Activated CD8-positive, alpha-beta memory T cell treated with anti-CD3 and anti-CD28 coated beads for 1 hour (primary cell): ENCODE measurements around the gene ITGB3.
"Not testable (repeated sequence)": the region's sequence is repeated elsewhere in the genome, so short reads cannot be mapped to it uniquely, and the experiment has no call there.

Source experiments
- DNase-seq, 2 donors: peaks; one replicate each; pipeline ENCODE4 v3.0.0-alpha.2; 2020; ENCODE audit warnings: low read depth in 1 of 2; ENCODE audit errors: extremely low read depth in 1 of 2

The ITGB3 gene

GRCh38 chr17:47243737-47244598 lies 9.7 kb upstream of the ITGB3 start:
- no peak for DNase-seq

- no peak for DNase-seq
Measured at GRCh38 chr17:47244697-47245096, 8.9 kb upstream of the ITGB3 start.

DNA sequence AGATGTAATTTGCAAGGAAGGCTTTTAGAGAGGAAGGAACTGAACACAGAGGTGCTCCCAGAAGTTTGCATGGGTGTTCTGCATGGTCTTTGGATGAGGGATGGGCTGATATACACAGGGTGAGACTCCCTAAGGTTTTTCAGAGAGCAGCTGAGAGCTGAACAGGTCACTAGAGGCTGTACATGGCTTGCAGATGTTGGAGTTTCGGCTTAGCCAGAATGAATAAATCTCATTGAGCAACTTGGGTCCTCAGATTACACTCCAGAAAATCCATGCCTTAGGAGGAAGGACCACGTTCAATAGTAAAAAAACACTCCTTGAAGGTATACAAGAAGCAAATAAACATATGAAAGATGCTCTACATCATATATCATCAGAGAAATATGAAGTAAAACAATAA lies 7.5 kb upstream of the ITGB3 start:
- no peak for DNase-seq

- DNase-seq = no peak
Measured at GRCh38 chr17:47250855-47251254, 2.8 kb upstream of the ITGB3 start.

GRCh38 chr17:47251421-47251940 lies 2.1 kb upstream of the ITGB3 start:
- DNase-seq = no peak

- no peak for DNase-seq
Measured at GRCh38 chr17:47252209-47252608, 1.4 kb upstream of the ITGB3 start.

GRCh38 chr17:47252766-47253512 lies 688 bp upstream of the ITGB3 start:
- no peak for DNase-seq

DNA sequence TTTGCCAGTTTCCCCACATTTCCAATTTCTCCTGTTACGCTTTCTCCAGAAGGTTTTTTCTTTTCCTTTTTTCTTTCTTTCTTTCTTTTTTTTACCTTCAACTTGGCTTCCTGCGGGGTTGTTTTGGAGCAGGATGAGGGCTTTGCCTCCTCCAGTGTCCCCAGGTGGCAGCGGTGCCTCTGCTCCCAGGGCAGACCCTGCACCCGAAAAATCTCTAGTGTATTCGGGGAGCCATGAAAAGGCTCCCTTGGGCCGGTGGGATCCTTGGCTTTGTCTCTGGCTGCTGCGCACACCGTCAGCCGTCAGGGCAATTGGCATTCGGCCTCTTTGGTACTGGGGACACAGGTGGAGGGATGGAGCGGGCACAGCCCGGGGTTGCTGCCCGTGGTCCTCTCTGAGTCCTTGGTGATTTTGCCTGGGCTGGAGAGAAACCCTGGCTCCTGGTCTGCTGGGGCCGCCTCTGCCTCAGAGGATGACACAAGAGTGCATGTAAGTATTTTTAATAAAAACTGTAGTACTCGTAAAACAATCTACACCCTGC lies 846 bp downstream of the ITGB3 start:
- DNase-seq = no peak

DNA sequence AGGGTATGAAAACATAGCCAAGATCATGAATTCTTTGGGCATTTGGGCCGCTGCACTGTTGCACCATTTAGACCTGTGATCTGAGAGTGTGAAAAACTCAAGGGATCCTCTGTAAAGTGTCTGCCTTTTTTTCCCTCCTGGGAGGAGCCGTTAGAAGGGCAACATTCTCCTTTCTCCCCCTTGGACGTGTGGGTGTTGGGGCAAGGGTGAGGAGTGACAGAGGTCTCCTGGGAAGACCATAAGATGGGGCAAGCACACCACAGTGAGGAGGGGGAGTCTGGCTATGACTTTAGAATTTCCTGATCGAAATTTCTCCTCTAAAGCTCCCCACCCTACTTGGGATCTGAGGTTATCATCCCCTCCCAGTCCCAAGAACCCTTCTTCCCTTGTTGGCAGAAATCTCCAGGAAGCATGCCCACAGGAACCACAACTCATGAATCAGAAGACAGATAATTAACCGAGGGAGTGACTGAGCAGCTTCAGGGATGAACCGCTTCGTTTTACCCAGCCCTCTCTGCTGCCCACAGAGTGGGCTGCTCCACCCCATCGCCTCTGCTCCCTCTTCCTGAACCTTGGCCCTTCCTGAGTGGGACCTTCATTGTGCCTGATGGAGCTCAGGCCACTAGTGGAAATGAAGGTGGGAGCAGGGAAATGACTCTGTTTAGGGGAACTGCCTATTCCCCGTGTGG lies 4.2 kb downstream of the ITGB3 start:
- DNase-seq = no peak

DNA sequence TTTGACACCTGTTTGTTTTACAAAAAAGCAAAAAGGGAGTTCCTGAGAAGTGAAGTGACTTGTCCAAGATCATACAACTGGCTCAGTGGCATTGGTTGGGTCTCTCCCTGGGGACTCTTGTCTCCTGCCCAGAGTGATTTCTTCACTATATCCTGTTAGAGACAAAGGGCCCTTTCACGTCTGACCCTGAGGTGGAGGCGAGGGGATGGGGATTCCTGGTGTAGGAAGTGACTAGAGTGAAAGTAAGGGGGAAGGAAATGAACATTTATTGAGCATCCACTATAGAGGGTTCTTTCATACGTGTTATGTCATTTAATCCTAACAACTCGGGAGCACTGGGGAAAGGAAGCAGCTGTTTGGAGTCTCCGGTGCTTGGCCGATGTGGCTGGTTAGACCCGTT lies 9.0 kb downstream of the ITGB3 start:
- DNase-seq = no peak

DNA sequence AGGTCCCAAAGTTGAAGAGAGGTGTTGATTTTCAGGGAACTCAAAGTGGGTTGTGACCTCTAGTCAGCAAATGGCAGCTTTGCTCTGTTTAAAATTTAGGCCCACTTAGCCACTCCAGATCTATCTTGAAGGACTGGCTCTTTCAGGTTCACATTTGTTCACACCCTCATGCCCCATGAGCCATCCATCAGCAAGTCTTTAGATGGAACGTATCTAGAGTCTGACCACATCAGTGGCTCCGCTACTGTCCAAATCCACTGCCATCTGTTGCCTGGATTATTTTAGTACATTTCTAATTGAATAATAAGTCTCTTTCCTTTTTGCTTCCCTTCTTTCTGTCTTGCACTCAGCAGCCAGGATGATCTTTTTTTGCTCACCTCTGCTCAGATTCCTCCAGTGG lies 10.5 kb downstream of the ITGB3 start:
- DNase-seq = no peak

DNA sequence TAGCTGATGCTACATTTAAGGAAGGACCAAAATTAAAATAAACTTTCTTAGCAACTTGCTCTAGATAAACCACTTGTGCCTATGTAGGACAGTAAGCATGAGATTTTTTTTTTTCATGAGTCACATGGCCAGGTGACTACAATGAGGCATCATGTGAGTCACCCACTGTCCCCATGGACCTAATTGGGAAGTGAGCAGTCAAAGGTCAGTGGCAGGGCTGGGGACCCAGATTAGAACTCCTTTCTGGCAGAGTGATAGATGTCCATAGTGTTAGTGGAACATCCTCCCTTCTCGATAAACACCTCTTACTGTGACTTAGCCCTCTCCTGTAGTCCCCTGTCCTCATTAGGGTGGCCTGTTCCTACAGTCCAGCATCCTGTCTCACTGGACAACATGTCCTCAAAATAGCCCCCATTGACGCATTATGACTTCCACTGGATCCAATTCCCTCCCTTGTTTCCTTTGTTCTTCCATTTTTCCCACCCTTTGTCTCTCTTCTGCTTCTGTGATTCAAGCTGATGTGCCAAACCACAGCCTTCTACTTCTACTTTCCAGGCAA lies 12.4 kb downstream of the ITGB3 start:
- DNase-seq = no peak

DNA sequence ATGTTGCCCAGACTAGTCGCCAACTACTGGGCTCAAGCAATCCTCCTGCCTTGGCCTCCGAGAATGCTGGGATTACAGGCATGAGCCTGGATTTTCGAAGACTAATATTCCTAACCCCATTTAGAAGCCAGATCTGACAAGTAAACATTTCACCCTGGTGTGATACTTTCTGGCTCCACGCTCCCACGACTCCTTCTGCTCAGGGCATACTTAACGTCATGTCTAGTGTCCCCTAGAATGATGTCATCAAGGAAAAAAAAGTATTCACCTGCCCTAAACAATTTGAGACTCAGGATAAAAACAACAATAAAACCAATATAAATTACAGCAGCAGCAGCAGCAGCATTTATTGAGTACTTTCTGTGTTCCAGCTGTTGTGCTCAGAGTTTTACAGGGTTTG lies 13.2 kb downstream of the ITGB3 start:
- no peak for DNase-seq

GRCh38 chr17:47267354-47267828 lies 13.8 kb downstream of the ITGB3 start:
- DNase-seq = no peak

DNA sequence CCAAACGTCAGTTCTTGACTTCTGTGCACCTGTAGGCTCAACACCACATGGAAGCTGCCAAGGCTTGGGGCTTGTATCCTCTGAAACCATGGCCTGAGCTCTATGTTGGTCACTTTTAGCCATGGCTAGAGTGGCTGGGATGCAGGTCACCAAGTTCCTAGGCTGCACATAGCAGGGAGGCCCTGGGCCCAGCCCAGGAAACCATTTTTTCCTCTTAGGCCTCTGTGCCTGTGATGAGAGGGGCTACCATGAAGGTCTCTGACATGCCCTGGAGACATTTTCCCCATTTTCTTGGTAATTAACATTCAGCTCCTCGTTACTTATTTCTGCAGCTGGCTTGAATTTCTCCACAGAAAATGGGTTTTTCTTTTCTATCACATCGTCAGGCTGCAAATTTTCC lies 15.3 kb downstream of the ITGB3 start:
- DNase-seq = not testable (repeated sequence)

DNA sequence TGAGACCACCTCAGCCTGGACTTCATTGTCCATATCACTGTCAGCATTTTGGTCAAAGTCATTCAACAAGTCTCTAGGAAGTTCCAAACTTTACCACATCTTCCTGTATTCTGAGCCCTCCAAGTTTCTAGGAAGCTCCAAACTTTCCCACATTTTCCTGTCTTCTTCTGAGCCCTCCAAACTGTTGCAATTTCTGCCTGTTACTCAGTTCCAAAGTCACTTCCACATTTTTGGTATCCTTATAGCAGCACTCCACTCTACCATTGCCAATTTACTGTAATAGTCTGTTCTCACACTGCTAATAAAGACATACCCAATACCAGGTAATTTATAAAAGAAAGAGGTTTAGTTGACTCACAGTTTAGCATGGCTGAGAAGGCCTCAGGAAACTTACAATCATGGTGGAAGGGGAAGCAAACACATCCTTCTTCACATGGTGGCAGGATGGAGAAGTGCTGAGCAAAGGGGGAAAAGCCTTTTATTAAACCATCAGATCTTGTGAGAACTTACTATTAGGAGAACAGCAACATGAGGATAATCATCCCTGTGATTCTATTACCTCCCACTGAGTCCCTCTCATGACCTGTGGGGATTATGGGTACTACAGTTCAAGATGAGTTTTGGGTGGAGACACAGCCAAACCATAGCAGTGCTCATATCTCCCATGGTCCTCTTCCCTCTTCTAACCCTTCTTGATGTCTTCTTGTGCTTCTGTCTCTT lies 16.1 kb downstream of the ITGB3 start:
- DNase-seq = not testable (repeated sequence)

DNA sequence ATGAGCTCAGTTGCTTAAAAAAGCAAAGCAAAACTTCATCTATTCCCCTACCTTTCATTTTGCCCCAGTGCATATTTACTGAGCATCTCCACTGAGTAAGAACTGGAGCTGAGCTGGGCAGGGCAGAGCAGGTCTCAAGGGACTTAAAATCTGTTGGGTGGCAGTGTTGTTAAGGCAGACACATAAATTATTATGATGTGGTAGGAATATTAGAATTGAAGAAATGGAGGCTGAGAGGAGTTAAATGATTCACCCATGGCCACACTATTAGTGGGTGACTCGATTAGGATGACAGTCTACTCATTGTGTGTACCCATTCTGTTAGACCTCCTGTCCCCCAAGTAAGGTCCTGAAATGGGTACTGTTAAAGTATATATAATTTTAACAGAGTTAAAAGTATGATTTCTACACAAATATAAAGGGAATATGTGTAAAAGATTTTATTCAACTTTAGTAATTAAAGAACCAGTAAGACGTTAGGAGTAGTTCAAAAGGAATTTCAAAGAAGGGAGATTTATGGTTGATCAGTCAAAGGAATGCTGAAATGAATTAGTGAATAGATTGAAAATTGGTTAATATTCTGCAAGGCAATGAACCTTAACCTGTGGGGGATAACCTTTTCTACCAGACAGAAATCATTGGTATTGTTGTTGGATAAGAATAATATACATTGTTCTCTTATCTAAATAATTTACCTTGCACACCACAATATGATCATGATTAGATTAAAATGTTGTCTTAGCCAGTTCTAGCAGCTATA lies 17.5 kb downstream of the ITGB3 start:
- no peak for DNase-seq

DNA sequence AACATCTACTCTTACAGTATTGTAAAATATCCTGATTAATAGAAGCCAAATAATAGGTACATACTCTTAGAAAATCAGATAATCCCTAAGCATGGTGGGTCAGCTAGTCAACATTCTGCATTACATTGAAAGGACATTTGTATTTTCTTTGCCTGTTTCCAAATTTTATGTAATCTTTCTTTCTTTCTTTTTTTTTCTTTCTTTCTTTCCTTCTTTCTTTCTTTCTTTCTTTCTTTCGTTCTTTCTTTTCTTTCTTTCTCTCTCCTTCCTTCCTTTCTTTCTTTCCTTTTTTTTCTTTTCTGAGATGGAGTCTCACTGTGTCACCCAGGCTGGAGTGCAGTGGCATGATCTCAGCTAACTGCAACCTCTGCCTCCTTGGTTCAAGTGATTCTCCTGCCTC lies 18.9 kb downstream of the ITGB3 start:
- no peak for DNase-seq

DNA sequence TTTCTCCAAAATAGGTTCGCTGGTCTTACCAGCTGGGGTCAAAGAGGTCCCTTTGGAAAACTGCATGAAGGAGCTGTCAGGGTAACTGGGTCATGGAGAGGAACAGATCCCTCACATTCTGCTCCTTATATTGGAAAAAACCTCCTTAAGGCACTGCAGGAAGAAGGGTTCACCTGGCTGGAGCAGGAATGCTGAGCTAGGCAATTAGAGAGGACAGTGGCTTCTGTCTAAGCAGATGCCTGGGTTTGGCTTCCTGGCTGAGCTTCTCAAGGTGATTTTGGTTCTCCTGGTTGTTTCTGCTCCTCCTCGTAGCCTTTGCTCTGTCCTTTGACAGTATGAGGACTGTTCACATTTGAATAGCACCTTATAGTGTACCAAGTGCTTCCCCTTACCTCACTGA lies 19.6 kb downstream of the ITGB3 start:
- DNase-seq = no peak
